ENCODE results near the gene ACTG1. TPM values are rescaled to one million over a fixed set of nuclear protein-coding genes. Genes with fewer than 3 reads are reported as not detected.

ACTG1 gene
- total RNA-seq, 4 donors from 2014 or later: 1,023 to 5,472 (median 2,159) TPM

DNA sequence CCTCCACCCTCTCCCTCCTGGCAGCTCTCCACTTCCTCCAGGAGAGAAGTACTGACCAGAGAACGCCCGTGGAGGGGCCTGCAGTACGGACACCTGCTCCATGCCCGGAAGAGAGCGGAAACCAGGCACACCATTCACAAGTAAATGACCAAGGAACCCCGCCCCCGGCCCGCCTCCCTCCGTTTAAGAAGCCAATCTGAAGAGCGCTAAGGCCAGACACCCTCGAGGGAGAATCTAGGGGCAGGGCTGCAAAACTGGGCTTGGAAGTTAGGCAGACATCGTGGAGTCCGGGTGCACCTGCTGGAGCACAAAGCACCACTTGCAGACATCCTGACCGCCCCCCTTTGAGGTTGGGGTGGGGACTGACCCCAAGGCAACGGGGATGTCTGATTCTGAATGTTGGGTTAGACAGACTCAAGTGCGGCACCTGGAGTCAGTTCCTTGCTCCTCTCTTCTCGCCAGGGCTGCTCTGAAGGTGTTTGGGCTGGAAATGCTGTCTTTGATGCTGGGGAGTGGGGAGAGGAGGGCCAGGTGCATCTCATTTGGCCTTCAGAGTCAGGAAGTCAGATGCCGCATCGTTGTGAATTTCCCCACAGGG, 40.5 kb upstream of the ACTG1 start:
- H3K4me3 ChIP-seq: peak overlapping the region; percentile 62 to 81
- TF ChIP-seq POLR2A (IDR thresholded peaks at IDR 0.05) (no peak), CTCF (IDR thresholded peaks at IDR 0.05) (no peak)
- intact Hi-C loops (cut with DNase I; ENCODE audit: low total_unique reads): no loop called here
- H3K27me3 ChIP-seq: no peaks in the 10 kb centered on the region
- DNase-seq: peak; percentile 61 to 70
- peaks cover 0 to 17% of the 10 kb centered on the region in 2 donors for H3K4me1 ChIP-seq
- H3K36me3 ChIP-seq: no peaks in the 10 kb centered on the region
- no peaks in the 10 kb centered on the region for H3K9me3 ChIP-seq
- peak overlapping the region; percentile 62 to 78 for H3K27ac ChIP-seq

DNA sequence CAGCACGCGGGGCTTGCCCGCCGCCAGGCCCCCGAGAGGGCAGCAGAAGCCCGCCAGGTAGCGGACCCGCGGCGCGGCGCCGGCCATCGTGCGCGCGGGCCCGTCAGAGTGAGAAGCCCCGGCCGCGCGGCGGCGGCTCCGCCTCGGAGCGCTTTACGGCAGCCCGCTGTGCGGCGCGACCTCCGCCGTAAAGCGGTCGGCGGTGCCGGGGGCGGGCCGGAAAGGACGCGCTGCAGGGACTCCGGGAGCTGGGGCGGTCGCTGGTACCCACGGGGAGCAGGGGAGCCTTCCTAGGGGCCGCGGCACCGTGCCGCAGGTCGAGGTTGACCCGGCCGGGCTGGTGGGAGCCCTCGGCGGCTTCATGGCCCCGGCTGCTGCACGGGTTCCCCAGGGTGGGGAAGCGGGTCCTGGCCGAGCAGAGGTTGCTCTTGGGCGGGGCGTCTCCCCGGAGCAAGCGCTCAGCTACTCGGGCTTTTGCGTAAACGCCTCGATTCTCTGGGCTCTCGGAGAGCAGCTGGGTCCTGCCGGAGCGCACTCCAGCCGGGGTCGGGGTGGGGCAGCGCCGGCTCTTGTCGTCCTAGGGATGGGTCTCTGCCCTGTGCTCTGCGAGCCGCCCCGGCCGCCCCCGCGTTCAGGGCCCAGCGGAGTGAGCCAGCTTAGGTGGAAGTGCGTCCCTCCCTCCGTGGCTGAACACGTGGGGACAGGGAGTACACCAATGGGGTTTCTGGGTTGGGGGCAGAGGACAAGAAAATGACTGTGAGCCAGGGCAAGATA, 39.8 kb upstream of the ACTG1 start, which contains the start of gene FAAP100:
Gene FAAP100, minus strand, starts transcription at position 110 of the 774 bp plus-strand sequence. Its CDS starts 23 bp downstream, at position 87.
- Histone ChIP-seq H3K4me3 (peak within 1 kb of the TSS; percentile 62 to 81), H3K27ac (peak within 1 kb of the TSS; percentile 62 to 78), H3K27me3 (no peaks in the 10 kb centered on the region), H3K4me1 (peaks cover 0 to 17% of the 10 kb centered on the region in 2 donors), H3K36me3 (no peaks in the 10 kb centered on the region), H3K9me3 (no peaks in the 10 kb centered on the region)
- peak; percentile 65 to 82 for DNase-seq
- intact Hi-C loops (cut with DNase I; ENCODE audit: low total_unique reads): no loop called here
- TF ChIP-seq CTCF (IDR thresholded peaks at IDR 0.05) (no peak), POLR2A (IDR thresholded peaks at IDR 0.05) (peak; percentile 58 to 80)

DNA sequence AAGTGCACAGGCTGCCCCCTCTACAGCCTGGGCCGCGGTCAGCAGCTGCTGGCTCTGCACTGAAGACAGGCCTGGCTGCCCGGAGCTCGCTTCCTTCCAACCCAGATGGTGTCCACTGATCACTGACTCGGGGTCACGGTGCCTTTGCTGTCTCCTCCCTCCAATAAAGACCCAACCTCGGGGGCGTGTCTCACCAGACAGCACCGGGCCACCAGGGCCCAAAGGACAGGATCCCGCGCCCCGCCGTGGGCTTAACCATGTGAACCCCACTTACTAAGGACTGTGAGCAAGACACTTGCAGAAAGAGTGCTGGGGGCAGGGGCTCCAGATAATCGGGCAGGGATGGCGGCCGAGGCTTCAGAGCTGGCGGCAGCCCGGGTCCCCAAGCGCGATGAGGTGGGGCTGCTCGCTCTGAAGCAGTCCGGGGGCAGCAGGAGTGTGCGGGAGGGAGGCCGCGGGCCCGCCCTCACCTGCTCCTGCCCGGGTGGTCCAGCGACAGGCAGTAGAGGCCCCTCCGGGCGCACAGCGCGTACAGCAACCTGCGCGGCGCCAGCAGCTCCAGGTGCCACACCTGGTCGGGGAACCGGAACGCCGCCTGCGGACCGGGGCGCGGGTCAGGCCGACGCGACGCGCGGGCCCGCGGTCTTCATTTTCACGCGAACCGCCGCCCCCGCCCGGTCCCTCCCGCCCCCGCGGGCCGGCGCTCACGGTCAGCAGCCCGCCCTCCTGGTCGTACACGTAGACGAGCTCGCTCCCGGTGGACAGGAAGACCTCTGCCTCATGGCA, 39.1 kb upstream of the ACTG1 start:
- DNase-seq: no peak
- H3K9me3 ChIP-seq: no peaks in the 10 kb centered on the region
- H3K4me1 ChIP-seq: peaks cover 0 to 17% of the 10 kb centered on the region in 2 donors
- H3K27me3 ChIP-seq: no peaks in the 10 kb centered on the region
- no peaks in the 10 kb centered on the region for H3K36me3 ChIP-seq
- H3K4me3 ChIP-seq: peak overlapping the region; percentile 62 to 81
- TF ChIP-seq POLR2A (IDR thresholded peaks at IDR 0.05): no peak
- TF ChIP-seq CTCF (IDR thresholded peaks at IDR 0.05): no peak
- intact Hi-C loops (cut with DNase I; ENCODE audit: low total_unique reads): no loop called here
- H3K27ac ChIP-seq: peak overlapping the region; percentile 62 to 78

DNA sequence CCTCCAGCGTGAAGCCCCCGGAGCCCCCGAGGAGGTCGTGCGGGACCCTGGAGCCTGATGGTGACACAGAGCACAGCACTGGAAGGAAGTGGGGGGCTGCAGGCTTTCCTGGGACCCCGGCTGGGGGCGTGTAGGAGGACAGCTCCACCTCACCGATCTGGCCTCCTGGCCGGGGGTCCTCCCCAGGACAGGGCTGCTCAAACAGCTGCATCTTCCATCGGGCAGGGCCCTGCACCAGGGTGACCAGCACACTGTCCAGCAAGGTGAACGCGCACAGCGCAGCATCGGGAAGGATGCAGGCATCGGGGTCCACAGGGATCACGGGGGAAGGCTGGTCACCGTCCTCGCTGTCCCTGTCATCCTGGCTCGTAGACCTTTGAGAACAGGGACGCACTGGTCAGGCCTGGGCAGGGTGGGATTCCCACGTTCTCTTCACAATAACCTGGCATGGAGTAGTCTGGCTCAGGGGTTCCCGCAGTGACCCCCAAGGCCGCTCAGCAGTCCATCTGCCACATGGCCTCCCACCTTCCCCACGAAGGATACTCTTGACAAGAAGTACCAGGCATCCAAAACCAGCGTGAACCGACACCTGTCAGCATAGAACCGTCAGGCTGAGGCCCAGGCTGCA, 38.3 kb upstream of the ACTG1 start:
- Histone ChIP-seq H3K9me3 (no peaks in the 10 kb centered on the region), H3K4me3 (peak overlapping the region in 1 of 2 donors; percentile 62), H3K4me1 (peaks cover 0 to 17% of the 10 kb centered on the region in 2 donors), H3K27me3 (no peaks in the 10 kb centered on the region), H3K36me3 (no peaks in the 10 kb centered on the region), H3K27ac (no peak overlapping the region)
- intact Hi-C loops (cut with DNase I; ENCODE audit: low total_unique reads): no loop called here
- TF ChIP-seq CTCF (IDR thresholded peaks at IDR 0.05) (no peak), POLR2A (IDR thresholded peaks at IDR 0.05) (no peak)
- no peak for DNase-seq

Measured in uterus (tissue), 4 donors.